SK-N-SH (cell line): Measurements from ENCODE around the gene MAP7D2. TPM values are rescaled to one million over a fixed set of nuclear protein-coding genes. Genes with fewer than 3 reads are reported as not detected.

Source experiments
- CTCF ChIA-PET: fragments of 300-600, 350-600 bp; formaldehyde crosslinking; extraction: SDS; loops from one replicate; lab custom pipeline; 2021; lab: Yijun Ruan, JAX
- POLR2A ChIA-PET: fragments of 350-600 bp; sonication (Branson Sonifier 250); formaldehyde crosslinking; extraction: SDS; loops from one replicate; lab custom pipeline; 2020; ENCODE audit warnings: antibody characterized with exemption, inconsistent platforms; lab: Yijun Ruan, JAX
- DNase-seq: peaks from one replicate; pipeline ENCODE4 v3.0.0; 2012
- H2AFZ ChIP-seq: fragments of 200-600 bp; sonication (generic); 2 replicates; pipeline ENCODE4 v1.8.1; 2016; ENCODE audit warnings: antibody characterized with exemption, mild to moderate bottlenecking, low read depth
- H3F3A ChIP-seq: fragments of 200-600 bp; sonication (generic); replicated peaks from 2 replicates; pipeline ENCODE3; 2016; ENCODE audit warnings: antibody characterized with exemption, mild to moderate bottlenecking; ENCODE audit not compliant: insufficient read depth
- H3K27ac ChIP-seq, 2 experiments: fragments of 200-500 bp in 1 of 2; fragments of 200-600 bp in 1 of 2; sonication (Bioruptor generic) in 1 of 2; sonication (generic), shearing (Covaris generic) in 1 of 2; 2 replicates each; pipeline versions ENCODE4 v1.5.1 to v1.6.1; 2014 to 2016; ENCODE audit warnings: low read depth in 2 of 2, inconsistent platforms in 1 of 2, low read length in 1 of 2, mild to moderate bottlenecking in 1 of 2, mixed read lengths in 1 of 2
- H3K27me3 ChIP-seq: fragments of 200-600 bp; sonication (generic), shearing (Covaris generic); 2 replicates; pipeline ENCODE4 v1.6.1; 2016; ENCODE audit warnings: mixed run types; ENCODE audit not compliant: insufficient read depth
- H3K36me3 ChIP-seq, 2 experiments: fragments of 200-500 bp in 1 of 2; fragments of 200-600 bp in 1 of 2; sonication (Bioruptor generic) in 1 of 2; sonication (generic) in 1 of 2; replicated peaks in 1 of 2; 2 replicates each; pipeline versions ENCODE3 to v1.5.1; 2014 to 2016; ENCODE audit warnings: low read length in 1 of 2, mild to moderate bottlenecking in 1 of 2; ENCODE audit not compliant: insufficient read depth in 2 of 2, control insufficient read depth in 1 of 2
- H3K4me1 ChIP-seq, 2 experiments: fragments of 200-500 bp in 1 of 2; fragments of 200-600 bp in 1 of 2; sonication (Bioruptor generic) in 1 of 2; sonication (generic), shearing (Covaris generic) in 1 of 2; 2 replicates each; pipeline versions ENCODE4 v1.5.1 to v1.6.1; 2014 to 2016; ENCODE audit warnings: low read depth in 1 of 2, low read length in 1 of 2, mixed run types in 1 of 2; ENCODE audit not compliant: insufficient read depth in 2 of 2, control insufficient read depth in 1 of 2
- H3K4me2 ChIP-seq: fragments of 200-600 bp; sonication (generic), shearing (Covaris generic); 2 replicates; pipeline ENCODE4 v1.6.1; 2017; ENCODE audit warnings: mixed run types
- H3K4me3 ChIP-seq, 2 experiments: fragments of 200-500 bp in 1 of 2; fragments of 200-600 bp in 1 of 2; sonication (Bioruptor generic) in 1 of 2; sonication (generic), shearing (Covaris generic) in 1 of 2; 2 replicates each; pipeline versions ENCODE4 v1.5.1 to v1.8.1; 2014 to 2016; ENCODE audit warnings: low read depth in 2 of 2, inconsistent platforms in 1 of 2, low read length in 1 of 2, mild to moderate bottlenecking in 1 of 2, mixed read lengths in 1 of 2, moderate library complexity in 1 of 2
- H3K79me2 ChIP-seq: fragments of 200-600 bp; sonication (generic); 2 replicates; pipeline ENCODE4 v1.8.1; 2017; ENCODE audit warnings: mild to moderate bottlenecking; ENCODE audit not compliant: insufficient read depth
- H3K9ac ChIP-seq: fragments of 200-600 bp; sonication (generic); 2 replicates; pipeline ENCODE4 v1.6.1; 2017; ENCODE audit warnings: mixed run types
- H3K9me2 ChIP-seq: fragments of 200-600 bp; sonication (generic); 2 replicates; pipeline ENCODE4 v1.6.1; 2017; ENCODE audit warnings: mixed run types
- H3K9me3 ChIP-seq: fragments of 200-600 bp; sonication (generic); 2 replicates; pipeline ENCODE4 v1.6.1; 2017; ENCODE audit warnings: mixed run types, mild to moderate bottlenecking, moderate library complexity
- H4K20me1 ChIP-seq: fragments of 200-600 bp; sonication (generic); 2 replicates; pipeline ENCODE4 v1.6.1; 2017; ENCODE audit warnings: mild to moderate bottlenecking, mixed run types; ENCODE audit not compliant: insufficient read depth
- EP300 ChIP-seq, 2 experiments: IDR thresholded peaks; 2 replicates each; pipeline versions ENCODE4 v1.4.0 to v1.6.1; 2012; ENCODE audit warnings: borderline replicate concordance in 1 of 2, low read depth in 1 of 2, low read length in 1 of 2
- GABPA ChIP-seq: IDR thresholded peaks from 2 replicates; pipeline ENCODE4 v1.4.0; 2012; ENCODE audit warnings: low read depth, mild to moderate bottlenecking
- MXI1 ChIP-seq: IDR thresholded peaks from 2 replicates; pipeline ENCODE4 v1.6.1; 2012; ENCODE audit warnings: mild to moderate bottlenecking, low read depth, low read length, improper control_type of control experiment
- SMC3 ChIP-seq: IDR thresholded peaks from 2 replicates; pipeline ENCODE4 v1.6.1; 2012; ENCODE audit warnings: low read depth, low read length, improper control_type of control experiment
- TEAD4 ChIP-seq: IDR thresholded peaks from 2 replicates; pipeline ENCODE4 v1.4.0; 2012; ENCODE audit warnings: mild to moderate bottlenecking, borderline replicate concordance; ENCODE audit not compliant: insufficient read depth
- USF1 ChIP-seq: IDR thresholded peaks from 2 replicates; pipeline ENCODE4 v1.4.0; 2012; ENCODE audit warnings: low read depth, borderline replicate concordance
- WGBS: methylation state at CpG from one replicate; pipeline ENCODE4 v1.1.6; 2017; ENCODE audit warnings: low lambda C conversion rate; 5-methylcytosine and 5-hydroxymethylcytosine counted together
- polyA plus RNA-seq, 3 experiments: library from polyadenylated mRNA; depleted of rRNA; stranded (reverse); fragments of >200 nt; gene quantifications; 2 replicates each; pipeline ENCODE4 v1.2.3, GENCODE V29; 2012
- TF ChIP-seq, protein P1 (sequence below): IDR thresholded peaks from 2 replicates; pipeline ENCODE4 v1.4.0; 2012; ENCODE audit warnings: low read depth
- TF ChIP-seq, protein P2 (sequence below): fragments of 150-350 bp; IDR thresholded peaks from 2 replicates; pipeline ENCODE4 v1.6.1; 2016; ENCODE audit warnings: mild to moderate bottlenecking, low read depth, low read length
- TF ChIP-seq, protein P3 (sequence below): fragments of 200-600 bp; sonication (generic); IDR thresholded peaks from 2 replicates; pipeline ENCODE4 v1.6.1; 2017; ENCODE audit warnings: antibody characterized with exemption, mild to moderate bottlenecking, moderate library complexity

Gene MAP7D2
- polyA plus RNA-seq, 1 of the 3 experiments (the other 2 are of a cell fraction): 2.7 TPM

GRCh38 chrX:20141281-20142220 lies 24.8 kb upstream of the MAP7D2 start, which contains the start of gene EIF1AX (continued):
- TF ChIP-seq, protein P1, sequence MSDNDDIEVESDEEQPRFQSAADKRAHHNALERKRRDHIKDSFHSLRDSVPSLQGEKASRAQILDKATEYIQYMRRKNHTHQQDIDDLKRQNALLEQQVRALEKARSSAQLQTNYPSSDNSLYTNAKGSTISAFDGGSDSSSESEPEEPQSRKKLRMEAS: peak; percentile 21; the same call in 1 of the 2 replicates
- TF ChIP-seq MXI1 (peak; percentile 55; the same call in 1 of the 2 replicates), USF1 (no peak), EP300 (IDR thresholded peaks at IDR 0.05; ENCODE audit: borderline replicate concordance in 1 of 2, low read depth in 1 of 2, low read length in 1 of 2) (no peak)

GRCh38 chrX:20140420-20140819 lies 23.7 kb upstream of the MAP7D2 start:
- TF ChIP-seq, protein P2, sequence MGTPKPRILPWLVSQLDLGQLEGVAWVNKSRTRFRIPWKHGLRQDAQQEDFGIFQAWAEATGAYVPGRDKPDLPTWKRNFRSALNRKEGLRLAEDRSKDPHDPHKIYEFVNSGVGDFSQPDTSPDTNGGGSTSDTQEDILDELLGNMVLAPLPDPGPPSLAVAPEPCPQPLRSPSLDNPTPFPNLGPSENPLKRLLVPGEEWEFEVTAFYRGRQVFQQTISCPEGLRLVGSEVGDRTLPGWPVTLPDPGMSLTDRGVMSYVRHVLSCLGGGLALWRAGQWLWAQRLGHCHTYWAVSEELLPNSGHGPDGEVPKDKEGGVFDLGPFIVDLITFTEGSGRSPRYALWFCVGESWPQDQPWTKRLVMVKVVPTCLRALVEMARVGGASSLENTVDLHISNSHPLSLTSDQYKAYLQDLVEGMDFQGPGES: no peak
- TF ChIP-seq, protein P3, sequence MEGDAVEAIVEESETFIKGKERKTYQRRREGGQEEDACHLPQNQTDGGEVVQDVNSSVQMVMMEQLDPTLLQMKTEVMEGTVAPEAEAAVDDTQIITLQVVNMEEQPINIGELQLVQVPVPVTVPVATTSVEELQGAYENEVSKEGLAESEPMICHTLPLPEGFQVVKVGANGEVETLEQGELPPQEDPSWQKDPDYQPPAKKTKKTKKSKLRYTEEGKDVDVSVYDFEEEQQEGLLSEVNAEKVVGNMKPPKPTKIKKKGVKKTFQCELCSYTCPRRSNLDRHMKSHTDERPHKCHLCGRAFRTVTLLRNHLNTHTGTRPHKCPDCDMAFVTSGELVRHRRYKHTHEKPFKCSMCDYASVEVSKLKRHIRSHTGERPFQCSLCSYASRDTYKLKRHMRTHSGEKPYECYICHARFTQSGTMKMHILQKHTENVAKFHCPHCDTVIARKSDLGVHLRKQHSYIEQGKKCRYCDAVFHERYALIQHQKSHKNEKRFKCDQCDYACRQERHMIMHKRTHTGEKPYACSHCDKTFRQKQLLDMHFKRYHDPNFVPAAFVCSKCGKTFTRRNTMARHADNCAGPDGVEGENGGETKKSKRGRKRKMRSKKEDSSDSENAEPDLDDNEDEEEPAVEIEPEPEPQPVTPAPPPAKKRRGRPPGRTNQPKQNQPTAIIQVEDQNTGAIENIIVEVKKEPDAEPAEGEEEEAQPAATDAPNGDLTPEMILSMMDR: no peak
- TF ChIP-seq SMC3 (no peak), GABPA (no peak), TEAD4 (no peak)
- TF ChIP-seq, all 33 proteins: peak for 0
- no peak for DNase-seq
- Histone ChIP-seq H3K79me2 (peaks cover 58% of the 10 kb centered on the region), H3K36me3 (peaks cover 35 to 36% of the 10 kb centered on the region in 2 experiments), H3K9me3 (no peaks in the 10 kb centered on the region), H3K4me1 (peaks cover 4 to 11% of the 10 kb centered on the region in 2 experiments; a peak in 3 of 4 replicates), H2AFZ (no peak overlapping the region), H3K4me2 (peak overlapping the region; percentile 87), H4K20me1 (peaks cover 36% of the 10 kb centered on the region), H3F3A (peaks cover 5% of the 10 kb centered on the region), H3K27me3 (no peaks in the 10 kb centered on the region), H3K27ac (no peak overlapping the region; a peak in 1 of 4 replicates), H3K9ac (peak overlapping the region; percentile 89), H3K9me2 (no peaks in the 10 kb centered on the region), H3K4me3 (peak overlapping the region; percentile 90 to 93)
- 33% methylated on average over 3 of the region's 3 CpGs for WGBS
- CTCF ChIA-PET: interaction anchor here (1.5 kb wide), 1 partner anchor 10 kb away, joined by 4 read pairs; no protein-coding TSS in a partner anchor
- POLR2A ChIA-PET: no interaction called here
